ENCODE data around the gene AAK1. TPM values are rescaled to one million over a fixed set of nuclear protein-coding genes. Genes with fewer than 3 reads are reported as not detected.

AAK1 gene
- total RNA-seq, 1 experiment from 2014 or later = 35.6 TPM

- H3K4me1 Mint-ChIP-seq = no peaks in the 10 kb centered on the region
- H3K4me3 Mint-ChIP-seq = no peak overlapping the region
- POLR2A ChIA-PET = interaction anchor here (1.1 to 1.2 kb wide), 2 partner anchors 16 to 18 kb away, joined by 3 read pairs; no protein-coding TSS in a partner anchor
- ATAC-seq = no peak
- no peaks in the 10 kb centered on the region for H3K27me3 Mint-ChIP-seq (ENCODE audit: low read depth)
- TF ChIP-seq NR2C2 (CRISPR knock-in tag; IDR thresholded peaks at IDR 0.05) = no peak
- no peak for TF ChIP-seq ELF4 (CRISPR knock-in tag; IDR thresholded peaks at IDR 0.05; ENCODE audit: low read depth)
- no peak for TF ChIP-seq GTF2I (CRISPR knock-in tag; conservative IDR thresholded peaks at IDR 0.05)
- no peak for TF ChIP-seq ZNF281 (CRISPR knock-in tag; IDR thresholded peaks at IDR 0.05)
- TF ChIP-seq NR3C1 (CRISPR knock-in tag; conservative IDR thresholded peaks at IDR 0.05; ENCODE audit: low read depth) = no peak
- no peak for TF ChIP-seq FOXJ3 (CRISPR knock-in tag; IDR thresholded peaks at IDR 0.05; ENCODE audit: borderline replicate concordance)
- TF ChIP-seq GABPB1 (CRISPR knock-in tag; IDR thresholded peaks at IDR 0.05) = no peak
- TF ChIP-seq NFE2L1 (CRISPR knock-in tag; IDR thresholded peaks at IDR 0.05) = no peak
- no peak for TF ChIP-seq GRHL2 (CRISPR knock-in tag; IDR thresholded peaks at IDR 0.05; ENCODE audit: insufficient replicate concordance, severe bottlenecking)
- peaks cover 5% of the 10 kb centered on the region; the same call in 1 of the 2 replicates for H3K36me3 Mint-ChIP-seq
- H3K9me3 Mint-ChIP-seq = peaks cover 8% of the 10 kb centered on the region
- H3K27ac Mint-ChIP-seq = no peak overlapping the region
- DNase-seq (ENCODE audit: low spot score) = no peak
- CTCF ChIA-PET = no interaction called here
These were observed 22.1 kb downstream of the AAK1 start for GRCh38 chr2:69621440-69621839.

GRCh38 chr2:69620870-69621269 is 22.7 kb downstream of the AAK1 start:
- POLR2A ChIA-PET = no interaction called here
- no peak for DNase-seq (ENCODE audit: low spot score)
- Mint-ChIP-seq H3K4me3 (no peak overlapping the region), H3K36me3 (peaks cover 5% of the 10 kb centered on the region; the same call in 1 of the 2 replicates), H3K4me1 (no peaks in the 10 kb centered on the region), H3K27me3 (ENCODE audit: low read depth) (no peaks in the 10 kb centered on the region), H3K27ac (no peak overlapping the region), H3K9me3 (peaks cover 8% of the 10 kb centered on the region)
- ATAC-seq = no peak
- CTCF ChIA-PET = no interaction called here
- no peak for TF ChIP-seq CREM (CRISPR knock-in tag; IDR thresholded peaks at IDR 0.05)

- CTCF ChIA-PET = no interaction called here
- TF ChIP-seq GABPB1 (CRISPR knock-in tag; IDR thresholded peaks at IDR 0.05) (no peak), ATF3 (CRISPR knock-in tag; conservative IDR thresholded peaks at IDR 0.05) (no peak), AR (CRISPR knock-in tag; IDR thresholded peaks at IDR 0.05) (no peak), PRRX2 (CRISPR knock-in tag; IDR thresholded peaks at IDR 0.05) (no peak), FOXJ3 (CRISPR knock-in tag; IDR thresholded peaks at IDR 0.05; ENCODE audit: borderline replicate concordance) (no peak), ZBTB21 (CRISPR knock-in tag; IDR thresholded peaks at IDR 0.05; ENCODE audit: borderline replicate concordance) (no peak), CREM (CRISPR knock-in tag; IDR thresholded peaks at IDR 0.05) (no peak)
- H3K27me3 Mint-ChIP-seq (ENCODE audit: low read depth) = no peaks in the 10 kb centered on the region
- peaks cover 8% of the 10 kb centered on the region for H3K9me3 Mint-ChIP-seq
- ATAC-seq (peak; percentile 46), DNase-seq (ENCODE audit: low spot score) (no peak)
- no peaks in the 10 kb centered on the region for H3K4me1 Mint-ChIP-seq
- H3K36me3 Mint-ChIP-seq = peaks cover 5% of the 10 kb centered on the region; the same call in 1 of the 2 replicates
- H3K27ac Mint-ChIP-seq = no peak overlapping the region
- no peak overlapping the region for H3K4me3 Mint-ChIP-seq
- POLR2A ChIA-PET = no interaction called here
These were observed 23.8 kb downstream of the AAK1 start for GRCh38 chr2:69619725-69620124.

- POLR2A ChIA-PET = no interaction called here
- CTCF ChIA-PET = interaction anchor here (1.1 to 1.5 kb wide), 2 partner anchors 52 to 107 kb away, joined by 3 read pairs; no protein-coding TSS in a partner anchor
- Mint-ChIP-seq H3K4me1 (no peaks in the 10 kb centered on the region), H3K9me3 (peaks cover 7% of the 10 kb centered on the region), H3K36me3 (peaks cover 5% of the 10 kb centered on the region; the same call in 1 of the 2 replicates), H3K4me3 (no peak overlapping the region), H3K27ac (no peak overlapping the region), H3K27me3 (ENCODE audit: low read depth) (no peaks in the 10 kb centered on the region)
- no peak for DNase-seq (ENCODE audit: low spot score)
- ATAC-seq = no peak
- no peak for TF ChIP-seq SMAD3 (CRISPR knock-in tag; IDR thresholded peaks at IDR 0.05; ENCODE audit: borderline replicate concordance)
- TF ChIP-seq GABPB1 (CRISPR knock-in tag; IDR thresholded peaks at IDR 0.05) = no peak
- no peak for TF ChIP-seq HMGA2 (CRISPR knock-in tag; IDR thresholded peaks at IDR 0.05)
- no peak for TF ChIP-seq USF1 (CRISPR knock-in tag; IDR thresholded peaks at IDR 0.05)
- no peak for TF ChIP-seq FOXJ3 (CRISPR knock-in tag; IDR thresholded peaks at IDR 0.05; ENCODE audit: borderline replicate concordance)
- no peak for TF ChIP-seq ZNF532 (CRISPR knock-in tag; IDR thresholded peaks at IDR 0.05; ENCODE audit: borderline replicate concordance)
- no peak for TF ChIP-seq NR2C2 (CRISPR knock-in tag; IDR thresholded peaks at IDR 0.05)
These were observed 25.2 kb downstream of the AAK1 start for GRCh38 chr2:69618362-69618761.
